ENCODE data around the gene CUL4A.
"Not testable (repeated sequence)": the region's sequence is repeated elsewhere in the genome, so short reads cannot be mapped to it uniquely, and the experiment has no call there.

The CUL4A gene

DNA sequence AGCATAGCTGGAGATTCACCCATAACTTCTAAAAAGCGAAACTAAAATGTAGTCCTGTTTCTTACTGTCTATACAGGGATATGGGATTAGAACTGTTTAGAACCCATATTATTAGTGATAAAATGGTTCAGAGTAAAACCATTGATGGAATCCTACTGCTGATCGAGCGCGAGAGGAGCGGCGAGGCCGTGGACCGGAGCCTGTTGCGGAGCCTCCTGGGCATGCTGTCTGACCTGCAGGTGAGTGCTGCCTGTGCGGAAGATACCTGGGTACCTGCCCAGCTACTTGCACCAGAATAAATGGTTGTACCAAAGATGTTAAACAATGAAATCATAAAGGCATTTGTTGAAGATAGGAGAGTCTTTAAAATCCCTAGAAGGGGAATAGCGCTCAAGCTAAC, 23.7 kb downstream of the CUL4A start:
- in situ Hi-C loops (cut with MboI; ENCODE audit: low sequenced_read_pairs), result no loop called here

DNA sequence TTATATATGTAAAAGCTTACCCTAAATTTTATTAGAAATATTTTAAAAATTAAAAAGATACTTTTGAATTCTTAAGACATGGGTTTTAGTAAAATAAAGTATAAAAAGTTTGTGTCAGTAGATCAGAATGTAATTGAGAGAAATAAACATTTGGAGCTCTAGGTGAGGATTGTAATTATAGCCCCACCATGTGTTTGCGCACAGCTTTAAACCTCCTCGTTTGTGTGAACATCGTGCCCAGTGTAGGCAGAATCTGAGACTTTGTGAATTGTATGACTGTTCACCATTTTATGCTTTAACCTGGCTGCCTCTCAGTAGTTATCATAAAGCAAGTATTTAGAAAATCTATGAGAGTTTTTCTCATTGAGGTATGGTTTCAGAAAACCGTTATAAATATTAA, 29.1 kb downstream of the CUL4A start:
- in situ Hi-C loops (cut with MboI; ENCODE audit: low sequenced_read_pairs), result no loop called here

DNA sequence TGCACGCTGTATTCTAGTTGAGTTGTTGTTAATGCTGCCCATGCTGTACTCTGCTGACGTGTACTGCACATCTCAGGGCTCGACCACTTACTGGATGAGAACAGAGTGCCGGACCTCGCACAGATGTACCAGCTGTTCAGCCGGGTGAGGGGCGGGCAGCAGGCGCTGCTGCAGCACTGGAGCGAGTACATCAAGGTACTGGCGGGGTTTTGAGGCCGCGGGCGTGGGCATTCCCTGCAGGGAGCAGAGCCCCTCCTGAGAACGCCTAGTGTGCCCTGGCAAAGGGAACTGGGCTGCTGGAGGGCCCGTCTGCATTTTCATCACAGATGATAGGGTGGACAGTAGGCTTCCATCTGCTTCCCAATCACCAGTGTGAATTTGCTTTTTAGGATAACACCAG, 29.9 kb downstream of the CUL4A start:
- in situ Hi-C loops (cut with MboI; ENCODE audit: low sequenced_read_pairs), result no loop called here

DNA sequence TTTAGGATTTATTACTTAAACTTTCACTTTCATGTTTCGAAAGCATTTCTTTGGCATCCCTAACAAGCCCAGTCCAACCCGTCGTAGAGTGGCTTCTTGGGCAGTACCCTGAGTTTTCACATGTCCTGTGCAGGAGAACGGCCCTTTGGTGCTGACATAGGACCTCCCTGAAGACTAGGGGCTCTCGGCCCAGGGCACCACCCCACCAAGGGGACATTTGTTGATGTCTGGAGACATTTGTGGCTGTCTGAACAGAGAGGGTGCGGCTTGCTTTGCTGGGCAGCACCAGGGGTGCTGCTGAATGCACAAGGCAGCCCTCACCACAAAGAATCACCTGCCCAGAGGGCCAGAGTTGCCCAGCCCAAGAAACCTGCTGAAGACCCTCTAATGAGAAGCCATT, 30.6 kb downstream of the CUL4A start:
- in situ Hi-C loops (cut with MboI; ENCODE audit: low sequenced_read_pairs), result no loop called here

DNA sequence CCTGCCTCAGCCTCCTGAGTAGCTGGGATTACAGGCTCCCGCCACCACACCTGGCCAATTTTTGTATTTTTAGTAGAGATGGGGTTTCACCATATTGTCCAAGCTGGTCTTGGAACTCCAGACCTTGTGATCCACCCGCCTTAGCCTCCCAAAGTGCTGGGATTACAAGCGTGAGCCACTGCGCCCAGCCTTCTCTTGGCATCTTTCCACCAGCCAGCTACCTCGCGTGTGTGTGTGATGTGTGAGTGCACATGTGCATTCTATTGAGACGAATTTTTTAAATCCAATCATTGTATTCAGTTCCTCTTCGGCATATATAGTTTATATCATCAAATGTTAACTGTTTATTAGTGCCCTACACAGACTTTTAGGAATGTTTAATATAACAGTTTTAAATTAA, 32.2 kb downstream of the CUL4A start:
- in situ Hi-C loops (cut with MboI; ENCODE audit: low sequenced_read_pairs), result not testable (repeated sequence)

DNA sequence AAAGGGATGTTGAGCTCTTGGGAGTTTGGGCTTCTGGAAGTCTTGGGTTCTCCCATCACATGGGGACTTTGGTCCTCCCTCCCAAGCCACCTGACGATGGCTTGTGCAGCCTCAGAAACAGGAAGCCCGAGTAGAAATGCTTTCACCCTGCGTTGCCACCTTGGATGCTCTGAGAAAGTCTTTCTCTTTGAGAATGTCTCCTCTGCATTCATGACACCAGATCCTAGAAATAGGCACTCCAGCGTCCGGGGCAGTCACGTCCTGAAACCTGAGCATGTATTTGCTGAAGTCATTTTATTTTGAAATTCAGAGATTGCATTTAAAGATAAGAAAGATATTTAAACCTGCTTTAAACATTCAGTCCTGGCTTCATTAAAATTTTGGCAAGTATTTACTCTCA, 34.4 kb downstream of the CUL4A start:
- in situ Hi-C loops (cut with MboI; ENCODE audit: low sequenced_read_pairs), result no loop called here

DNA sequence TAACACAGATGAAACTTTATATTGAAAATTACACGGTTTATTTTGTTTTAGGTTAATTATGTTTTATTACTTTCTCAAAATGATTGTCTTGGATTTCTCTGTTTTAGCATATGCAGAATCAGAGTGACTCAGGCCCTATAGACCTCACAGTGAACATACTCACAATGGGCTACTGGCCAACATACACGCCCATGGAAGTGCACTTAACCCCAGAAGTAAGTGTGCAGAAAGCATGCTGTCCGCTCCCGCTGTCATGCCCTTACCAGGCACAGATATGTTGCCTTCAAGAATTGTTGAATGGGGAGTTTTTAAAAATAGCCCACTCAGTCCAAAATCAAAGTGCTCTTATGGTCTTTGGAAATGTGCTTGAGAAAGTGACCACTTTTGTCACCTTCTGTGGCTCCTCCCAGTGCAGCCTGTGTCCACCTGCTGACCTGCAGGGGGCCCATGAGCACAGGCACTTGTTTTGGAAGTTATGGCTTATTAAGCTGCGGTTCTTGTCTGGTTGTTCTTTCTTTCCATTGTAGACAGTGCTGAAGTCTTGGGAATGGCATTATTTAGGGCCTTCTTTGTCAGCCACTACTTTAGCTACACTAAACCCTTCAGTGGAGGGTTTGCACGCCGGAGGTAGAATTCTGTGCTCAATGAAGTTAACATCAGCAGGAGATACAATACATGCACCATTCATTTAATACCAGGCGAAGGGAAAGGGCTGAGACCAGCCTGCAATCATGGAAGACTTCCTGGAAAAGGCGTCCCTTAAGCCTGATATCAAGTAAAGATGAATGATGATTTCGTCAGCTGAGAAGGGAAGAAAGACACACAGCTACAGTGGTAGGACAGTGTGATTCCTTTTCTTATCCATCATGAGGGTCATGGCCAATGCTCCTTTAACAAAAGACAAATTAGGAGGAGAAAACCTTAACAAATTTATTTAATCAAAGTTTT, 36.7 kb downstream of the CUL4A start:
- in situ Hi-C loops (cut with MboI; ENCODE audit: low sequenced_read_pairs), result no loop called here

DNA sequence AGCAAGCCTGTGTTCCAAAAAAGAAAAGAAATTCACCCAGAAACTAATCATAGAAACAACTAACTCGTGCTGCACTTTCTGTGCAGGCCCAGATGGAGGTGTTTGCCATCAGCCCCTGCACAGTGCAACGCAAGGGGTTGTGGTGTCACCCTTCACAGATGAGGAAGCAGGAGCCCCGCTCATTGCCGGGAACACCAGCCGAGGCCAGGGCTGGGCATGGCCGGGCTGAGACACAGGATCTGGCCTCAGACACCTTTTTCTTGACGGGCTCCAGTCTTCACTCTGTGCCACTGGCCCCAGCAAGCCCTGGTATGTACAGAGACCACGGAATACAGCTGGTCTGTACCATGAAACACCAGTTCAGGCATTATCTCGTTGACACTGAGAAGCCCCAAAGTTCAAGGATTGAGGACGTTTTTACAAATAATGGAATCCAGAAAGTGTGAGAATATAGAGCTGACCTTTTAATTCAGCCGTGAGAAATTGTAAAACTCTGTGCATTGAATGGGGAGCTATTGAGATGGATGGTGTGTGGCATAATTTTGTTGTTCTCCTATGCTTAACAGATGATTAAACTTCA, 43.2 kb downstream of the CUL4A start:
- in situ Hi-C loops (cut with MboI; ENCODE audit: low sequenced_read_pairs), result no loop called here

DNA sequence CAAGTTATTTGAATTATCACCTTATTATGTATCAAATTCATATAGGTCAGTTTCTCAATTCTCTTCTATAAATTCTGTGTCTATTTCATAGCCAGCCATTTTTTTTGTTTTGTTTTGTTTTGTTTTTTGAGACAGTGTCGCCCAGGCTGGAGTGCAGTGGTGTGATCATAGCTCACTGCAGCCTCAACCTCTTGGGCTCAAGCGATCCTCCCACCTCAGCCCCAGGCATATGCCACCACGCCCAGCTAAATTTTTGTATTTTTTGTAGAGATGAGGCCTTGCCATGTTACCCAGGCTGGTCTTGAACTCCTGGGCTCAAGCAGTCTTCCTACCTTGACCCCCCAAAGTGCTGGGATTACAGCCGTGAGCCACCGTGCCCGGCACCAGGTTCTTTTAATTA, 48.5 kb downstream of the CUL4A start:
- in situ Hi-C loops (cut with MboI; ENCODE audit: low sequenced_read_pairs), result not testable (repeated sequence)

DNA sequence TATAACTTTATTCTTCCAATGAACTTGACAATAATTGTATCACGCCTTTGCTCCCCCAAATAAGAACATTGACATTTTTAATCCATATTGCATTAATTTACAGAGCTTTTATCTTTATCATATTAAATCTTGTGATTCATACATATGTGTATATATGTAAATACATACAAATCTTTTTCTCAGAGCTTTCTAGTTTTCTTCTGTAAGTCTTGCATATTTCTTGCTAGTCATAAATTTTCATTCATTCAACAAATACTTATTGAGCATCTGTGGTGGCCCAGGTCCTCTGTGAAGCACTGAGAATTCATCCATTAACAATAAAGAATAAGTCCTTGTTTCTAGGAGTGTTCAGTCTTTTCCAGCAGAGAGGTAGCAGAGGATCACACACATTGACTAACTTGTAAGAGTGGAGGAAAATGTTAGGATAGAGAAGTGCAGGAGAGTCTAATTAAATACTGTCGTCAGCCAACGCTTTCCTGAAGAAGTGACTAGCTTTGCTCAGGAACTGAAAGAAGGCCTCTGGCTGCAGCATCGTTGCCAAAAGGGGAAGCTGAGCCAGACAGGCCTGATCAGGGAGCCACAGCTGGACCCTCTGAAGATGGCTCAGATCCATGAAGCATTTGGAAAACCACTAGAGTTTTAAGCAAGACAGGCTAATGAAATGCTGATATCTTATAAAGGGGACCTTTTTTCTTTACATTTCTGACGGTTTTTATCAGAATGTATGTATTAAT, 49.1 kb downstream of the CUL4A start:
- in situ Hi-C loops (cut with MboI; ENCODE audit: low sequenced_read_pairs), result no loop called here

DNA sequence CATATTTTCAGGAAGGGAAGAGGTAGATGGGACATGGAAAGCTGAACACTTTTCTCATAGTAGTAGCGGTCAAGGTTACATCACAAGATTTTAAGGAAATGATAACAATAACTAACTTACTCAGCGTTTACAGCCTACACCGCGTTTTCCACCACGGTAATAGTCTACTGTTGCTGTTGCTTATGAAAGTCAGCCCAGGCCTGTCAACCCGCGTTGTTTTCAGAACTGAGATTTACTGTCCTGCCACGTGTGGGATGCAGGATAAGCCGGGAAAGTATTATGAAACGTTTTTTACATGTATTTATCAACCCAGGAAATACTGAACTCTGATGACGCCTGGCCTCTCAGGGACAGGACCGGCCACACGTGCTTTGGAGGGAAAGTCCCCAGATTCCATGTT, 51.6 kb downstream of the CUL4A start:
- in situ Hi-C loops (cut with MboI; ENCODE audit: low sequenced_read_pairs), result no loop called here

DNA sequence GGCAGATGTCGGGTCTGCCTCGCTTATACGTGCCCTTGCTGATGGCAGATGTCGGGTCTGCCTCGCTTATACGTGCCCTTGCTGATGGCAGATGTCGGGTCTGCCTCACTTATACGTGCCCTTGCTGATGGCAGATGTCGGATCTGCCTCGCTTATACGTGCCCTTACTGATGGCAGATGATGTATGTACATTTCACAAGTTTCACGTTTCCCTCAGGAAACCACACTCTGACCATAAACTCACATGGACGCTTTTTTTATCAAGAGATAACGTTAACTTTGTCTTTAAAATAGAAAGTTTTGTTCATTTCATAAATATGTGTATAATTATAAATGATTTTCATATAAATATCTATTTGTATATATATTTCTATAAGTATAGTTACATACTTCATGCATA, 53.6 kb downstream of the CUL4A start:
- in situ Hi-C loops (cut with MboI; ENCODE audit: low sequenced_read_pairs), result not testable (repeated sequence)

DNA sequence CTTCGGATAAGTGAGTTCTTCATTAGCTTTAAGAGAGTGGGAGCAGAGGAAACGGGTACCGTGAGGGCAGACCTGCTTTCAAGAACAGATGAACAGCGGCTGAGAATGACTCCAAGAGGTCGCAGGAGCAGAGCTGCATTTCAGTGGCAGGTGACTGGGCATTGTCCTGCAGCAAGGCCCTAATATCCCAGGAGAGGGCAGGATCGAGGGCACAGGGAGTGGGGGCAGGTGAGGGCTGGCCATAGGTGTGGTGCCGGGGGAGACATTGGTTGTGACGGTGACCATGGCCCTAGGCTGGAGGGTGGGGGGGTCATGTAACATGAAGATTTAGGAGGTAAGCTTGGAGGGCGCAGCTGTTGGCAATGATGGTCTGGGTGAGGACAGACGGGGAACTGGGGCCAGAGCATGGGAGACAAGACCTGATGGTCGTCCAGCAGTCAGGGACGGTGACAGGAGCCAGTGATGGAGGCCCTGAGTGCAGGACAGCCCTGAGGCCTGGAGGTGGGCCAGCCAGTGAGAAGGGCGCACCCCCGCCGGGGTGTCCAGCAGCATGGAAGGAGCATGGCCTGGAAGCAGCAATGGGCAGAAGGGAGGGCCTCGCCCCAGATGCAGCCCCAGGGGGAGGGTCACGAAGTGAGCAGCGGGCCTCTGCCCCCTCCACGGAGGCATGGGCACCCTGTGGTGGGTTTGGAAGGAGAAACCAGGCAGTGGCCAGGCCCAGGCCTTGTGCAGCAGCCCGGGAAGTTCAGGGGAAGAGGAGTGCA, 58.4 kb downstream of the CUL4A start:
- in situ Hi-C loops (cut with MboI; ENCODE audit: low sequenced_read_pairs), result no loop called here

DNA sequence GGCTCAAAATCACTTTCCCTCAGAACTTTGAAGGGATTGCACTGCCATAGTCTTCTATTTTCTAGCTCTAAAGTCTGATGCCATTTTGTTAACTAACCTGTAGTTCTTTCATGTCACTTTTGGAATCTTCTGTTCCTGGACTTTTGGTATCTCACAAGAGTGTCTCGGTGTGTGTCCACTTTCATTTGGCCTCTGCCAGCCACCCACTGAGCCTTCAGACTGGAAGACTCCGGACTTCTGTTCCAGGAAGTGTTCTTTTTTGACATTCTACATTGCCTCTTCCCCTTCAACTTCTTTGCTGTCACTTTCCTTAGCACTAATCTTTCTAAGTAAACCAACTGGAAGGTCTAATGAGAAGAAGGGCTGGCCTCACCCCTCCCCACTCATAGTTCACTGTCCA, 62.6 kb downstream of the CUL4A start:
- in situ Hi-C loops (cut with MboI; ENCODE audit: low sequenced_read_pairs), result no loop called here

DNA sequence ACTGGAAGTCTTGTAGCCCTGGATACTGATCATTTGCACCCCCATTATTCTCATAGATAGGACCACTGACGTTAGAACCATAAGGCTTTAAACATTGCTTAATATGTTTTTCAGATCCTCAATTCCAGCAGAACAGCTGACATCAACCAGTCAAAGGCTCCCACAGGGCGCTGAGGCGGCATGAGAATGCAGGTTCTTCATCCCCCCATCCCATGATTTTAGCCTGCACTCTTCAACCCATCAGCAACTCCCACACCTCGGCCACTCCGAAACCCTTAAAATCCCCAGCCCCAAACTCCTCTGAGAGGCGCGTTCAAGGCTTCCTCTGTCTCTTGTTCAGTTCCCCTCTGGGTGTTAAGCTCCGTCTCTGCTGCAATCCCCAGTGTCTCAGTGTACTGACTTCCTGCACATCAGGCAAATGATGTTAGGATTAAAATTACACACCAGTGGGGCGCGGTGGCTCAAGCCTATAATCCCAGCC, 63.3 kb downstream of the CUL4A start:
- in situ Hi-C loops (cut with MboI; ENCODE audit: low sequenced_read_pairs), result no loop called here

DNA sequence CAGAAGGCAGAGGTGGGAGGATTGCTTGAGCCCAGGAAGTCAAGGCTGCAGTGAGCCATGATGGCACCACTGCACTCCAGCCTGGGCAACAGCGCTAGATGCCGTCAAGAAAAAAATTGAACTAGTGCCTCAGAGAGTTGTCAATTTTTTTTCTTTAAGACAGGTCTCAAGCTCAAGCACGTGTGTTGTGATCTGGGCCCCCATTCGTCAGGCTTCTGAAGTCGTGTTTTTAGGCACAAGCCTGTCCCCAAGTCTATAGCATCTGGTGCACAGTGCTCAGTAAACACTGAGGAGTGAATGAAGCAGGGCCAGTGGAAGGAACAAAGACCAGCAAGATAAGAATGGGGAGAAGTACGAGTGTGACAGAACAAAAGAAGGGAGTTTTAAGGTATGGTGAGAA, 63.9 kb downstream of the CUL4A start:
- in situ Hi-C loops (cut with MboI; ENCODE audit: low sequenced_read_pairs), result no loop called here

DNA sequence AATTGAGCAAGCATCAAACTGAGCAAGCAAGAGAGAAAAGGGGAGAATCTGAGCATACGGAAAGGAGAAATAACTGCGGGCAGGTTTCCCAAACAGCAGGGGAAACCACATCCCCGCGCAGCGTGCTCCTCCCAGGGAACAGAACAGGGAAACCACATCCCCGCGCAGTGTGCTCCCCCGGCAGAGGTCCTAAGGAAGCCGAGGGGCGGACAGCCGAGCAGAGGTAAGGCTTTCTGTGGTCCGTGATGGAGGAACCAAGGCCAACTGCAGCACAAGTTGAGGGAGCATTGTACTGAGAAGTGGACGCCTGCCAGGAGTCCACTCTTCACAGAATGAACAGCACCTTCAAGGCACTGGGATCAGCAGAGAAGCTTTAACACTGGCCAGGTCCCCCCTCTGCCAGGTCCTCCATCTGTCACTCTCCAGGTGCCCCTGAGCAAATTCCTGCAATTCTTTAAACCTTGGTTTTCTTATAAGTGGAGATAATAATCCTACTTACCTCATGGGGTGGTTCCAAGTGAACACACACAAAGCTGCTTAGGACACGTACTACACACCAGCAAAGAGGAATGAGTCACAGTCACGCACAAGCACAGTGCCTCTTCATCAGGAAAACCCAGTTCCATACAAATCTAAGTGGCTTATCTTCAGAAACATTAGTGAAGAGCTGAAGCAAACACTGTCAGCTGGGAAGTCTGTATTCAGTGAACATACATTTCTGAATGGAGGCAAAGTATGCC, 64.6 kb downstream of the CUL4A start:
- in situ Hi-C loops (cut with MboI; ENCODE audit: low sequenced_read_pairs), result no loop called here

DNA sequence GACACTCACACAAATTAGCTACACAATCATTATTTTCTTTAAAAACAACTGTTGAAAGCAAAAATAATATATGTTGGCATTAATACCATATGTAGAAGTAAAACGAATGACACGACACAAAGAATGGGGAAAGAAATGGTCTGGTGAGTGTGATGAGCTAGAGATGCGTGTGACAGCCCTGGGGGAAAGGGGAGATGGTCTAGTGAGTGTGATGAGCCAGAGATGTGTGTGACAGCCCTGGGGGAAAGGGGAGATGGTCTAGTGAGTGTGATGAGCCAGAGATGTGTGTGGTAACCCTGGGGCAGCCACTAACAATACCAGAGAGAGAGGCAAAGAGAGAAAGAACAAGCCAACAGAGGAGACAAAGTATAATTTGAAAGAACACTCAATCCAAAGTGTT, 65.3 kb downstream of the CUL4A start:
- in situ Hi-C loops (cut with MboI; ENCODE audit: low sequenced_read_pairs), result no loop called here

DNA sequence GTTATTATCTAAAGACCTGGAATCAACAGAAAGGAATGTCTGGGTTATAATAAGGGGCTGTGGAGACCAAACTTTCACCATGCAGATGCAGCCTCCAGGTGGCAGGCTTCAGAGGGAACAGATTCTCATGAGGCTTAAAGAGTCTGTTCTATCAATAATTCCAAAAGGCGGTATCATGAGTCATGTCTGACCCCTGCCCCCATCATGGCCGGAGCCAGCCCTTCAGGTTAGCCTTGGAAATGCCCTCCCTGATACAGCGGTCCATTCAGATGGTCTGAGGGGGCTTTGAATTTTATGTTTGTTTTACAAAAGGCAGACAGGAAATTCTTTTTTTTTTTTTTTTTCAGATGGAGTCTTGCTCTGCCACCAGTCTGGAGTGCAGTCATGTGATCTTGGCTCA, 66.0 kb downstream of the CUL4A start:
- in situ Hi-C loops (cut with MboI; ENCODE audit: low sequenced_read_pairs), result no loop called here

DNA sequence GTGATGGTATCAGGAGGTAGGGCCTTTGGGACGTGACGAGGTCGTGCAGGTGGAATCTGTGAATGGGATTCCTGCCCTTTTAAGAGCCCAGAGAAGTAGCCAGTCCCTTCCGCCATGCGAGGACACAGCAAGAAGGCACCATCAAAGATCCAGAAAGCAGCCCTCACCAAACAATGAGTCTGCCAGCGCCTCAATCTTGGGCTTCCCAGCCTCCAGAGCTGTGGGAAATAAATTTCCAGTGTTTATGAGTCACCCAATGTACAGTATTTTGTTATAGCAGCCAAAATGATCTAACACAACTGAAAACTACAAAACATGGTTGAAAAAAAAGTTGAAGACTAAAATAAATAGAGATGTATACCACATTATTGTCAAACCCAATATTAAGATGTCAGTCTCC, 70.7 kb downstream of the CUL4A start:
- in situ Hi-C loops (cut with MboI; ENCODE audit: low sequenced_read_pairs), result no loop called here

Data from hTERT RPE-1 (cell line).